H9 (cell line): ENCODE measurements around the gene SATB2. TPM values are rescaled to one million over a fixed set of nuclear protein-coding genes. Genes with fewer than 3 reads are reported as not detected.
A peak's percentile ranks its signal among the peaks of the same experiment; 100 is the strongest.

Experiments used
- DNase-seq: peaks from one replicate; pipeline ENCODE4 v3.0.0-alpha.2; 2017
- H2AFZ ChIP-seq: one replicate; pipeline ENCODE4 v1.6.1; 2013; ENCODE audit warnings: mild to moderate bottlenecking, low read length, control low read depth, moderate library complexity
- H2AK5ac ChIP-seq: 2 replicates; pipeline ENCODE4 v1.6.1; 2013; ENCODE audit warnings: low read length, control low read depth, mixed read lengths; ENCODE audit not compliant: insufficient read length
- H2BK120ac ChIP-seq: one replicate; pipeline ENCODE4 v1.6.1; 2013; ENCODE audit warnings: low read depth, mild to moderate bottlenecking, low read length, control low read depth, inconsistent platforms; ENCODE audit not compliant: poor library complexity, severe bottlenecking
- H2BK12ac ChIP-seq: 2 replicates; pipeline ENCODE4 v1.6.1; 2013; ENCODE audit warnings: low read length, control low read depth, mixed read lengths, low read depth; ENCODE audit not compliant: insufficient read length
- H2BK15ac ChIP-seq: 2 replicates; pipeline ENCODE4 v1.6.1; 2013; ENCODE audit warnings: low read depth, low read length, control low read depth
- H2BK20ac ChIP-seq: one replicate; pipeline ENCODE4 v1.6.1; 2013; ENCODE audit warnings: low read depth, mild to moderate bottlenecking, low read length, control low read depth, inconsistent platforms; ENCODE audit not compliant: poor library complexity, severe bottlenecking
- H2BK5ac ChIP-seq: 2 replicates; pipeline ENCODE4 v1.6.1; 2013; ENCODE audit warnings: low read length, control low read depth, mixed read lengths; ENCODE audit not compliant: insufficient read length
- H3K14ac ChIP-seq: 2 replicates; pipeline ENCODE4 v1.6.1; 2013; ENCODE audit warnings: low read length, control low read depth; ENCODE audit not compliant: insufficient read depth
- H3K18ac ChIP-seq: 2 replicates; pipeline ENCODE4 v1.6.1; 2013; ENCODE audit warnings: low read depth, mild to moderate bottlenecking, mixed read lengths, low read length, control low read depth; ENCODE audit not compliant: insufficient read length
- H3K23ac ChIP-seq: 2 replicates; pipeline ENCODE4 v1.6.1; 2013; ENCODE audit warnings: low read length, control low read depth, mixed read lengths, low read depth; ENCODE audit not compliant: insufficient read length
- H3K23me2 ChIP-seq: 2 replicates; pipeline ENCODE4 v1.6.1; 2013; ENCODE audit warnings: low read depth, mild to moderate bottlenecking, mixed read lengths, low read length, control low read depth; ENCODE audit not compliant: insufficient read length, poor library complexity, severe bottlenecking
- H3K27ac ChIP-seq: 2 replicates; pipeline ENCODE4 v1.5.1; 2013; ENCODE audit warnings: low read length, control low read depth, mixed read lengths, low read depth; ENCODE audit not compliant: insufficient read length
- H3K27me3 ChIP-seq: 2 replicates; pipeline ENCODE4 v1.6.1; 2013; ENCODE audit warnings: low read length, control low read depth, inconsistent platforms; ENCODE audit not compliant: insufficient read depth
- H3K4ac ChIP-seq: 2 replicates; pipeline ENCODE4 v1.6.1; 2013; ENCODE audit warnings: low read depth, mild to moderate bottlenecking, control low read depth, inconsistent platforms, low read length, moderate library complexity
- H3K4me1 ChIP-seq: 2 replicates; pipeline ENCODE4 v1.6.1; 2013; ENCODE audit warnings: low read length, control low read depth, inconsistent platforms; ENCODE audit not compliant: insufficient read depth
- H3K4me2 ChIP-seq: 2 replicates; pipeline ENCODE4 v1.6.1; 2013; ENCODE audit warnings: low read length, control low read depth, mixed read lengths; ENCODE audit not compliant: insufficient read length, insufficient read depth
- H3K56ac ChIP-seq: 2 replicates; pipeline ENCODE4 v1.6.1; 2013; ENCODE audit warnings: low read depth, mild to moderate bottlenecking, mixed read lengths, low read length, control low read depth; ENCODE audit not compliant: insufficient read length
- H3K79me1 ChIP-seq: 2 replicates; pipeline ENCODE4 v1.6.1; 2013; ENCODE audit warnings: low read depth, mild to moderate bottlenecking, moderate library complexity, low read length, control low read depth, inconsistent platforms; ENCODE audit not compliant: insufficient read depth, poor library complexity, severe bottlenecking
- H3K79me2 ChIP-seq: 2 replicates; pipeline ENCODE4 v1.6.1; 2013; ENCODE audit warnings: low read length, control low read depth, inconsistent platforms; ENCODE audit not compliant: insufficient read depth
- H3K9ac ChIP-seq: 2 replicates; pipeline ENCODE4 v1.6.1; 2013; ENCODE audit warnings: low read length, control low read depth, mixed read lengths; ENCODE audit not compliant: insufficient read length; ENCODE audit errors: extremely low read depth
- H3K9me3 ChIP-seq: one replicate; pipeline ENCODE4 v1.6.1; 2013; ENCODE audit warnings: low read depth, low read length, inconsistent platforms; ENCODE audit not compliant: control insufficient read depth
- H3T11ph ChIP-seq: one replicate; pipeline ENCODE4 v1.6.1; 2013; ENCODE audit warnings: mild to moderate bottlenecking, low read length, control low read depth, inconsistent platforms
- H4K20me1 ChIP-seq: one replicate; pipeline ENCODE4 v1.6.1; 2013; ENCODE audit not compliant: control insufficient read depth, insufficient read length, insufficient read depth
- H4K5ac ChIP-seq: 2 replicates; pipeline ENCODE4 v1.6.1; 2013; ENCODE audit warnings: low read depth, mild to moderate bottlenecking, mixed read lengths, low read length, control low read depth; ENCODE audit not compliant: insufficient read length
- H4K8ac ChIP-seq: replicated peaks from 2 replicates; pipeline ENCODE4 v1.6.1; 2013; ENCODE audit warnings: low read length, control low read depth, mixed read lengths, low read depth; ENCODE audit not compliant: insufficient read length
- H4K91ac ChIP-seq: 2 replicates; pipeline ENCODE4 v1.6.1; 2013; ENCODE audit warnings: low read depth, mild to moderate bottlenecking, moderate library complexity, mixed read lengths, low read length, control low read depth; ENCODE audit not compliant: insufficient read length
- H3K27ac Mint-ChIP-seq, 3 experiments: 2 replicates in 2 of 3; 3 replicates in 1 of 3; pipeline ENCODE4 v1.8.0; 2020 to 2021; ENCODE audit warnings: mixed read lengths in 3 of 3, mild to moderate bottlenecking in 1 of 3, moderate library complexity in 1 of 3
- H3K27me3 Mint-ChIP-seq: 2 replicates; pipeline ENCODE4 v1.8.0; 2021; ENCODE audit warnings: low read depth, mild to moderate bottlenecking, moderate library complexity, mixed read lengths
- H3K36me3 Mint-ChIP-seq, 3 experiments: 2 replicates in 2 of 3; 3 replicates in 1 of 3; pipeline ENCODE4 v1.8.0; 2020 to 2021; ENCODE audit warnings: low read depth in 3 of 3, mixed read lengths in 3 of 3; ENCODE audit not compliant: insufficient read depth in 1 of 3
- H3K4me1 Mint-ChIP-seq, 2 experiments: 2 replicates each; pipeline ENCODE4 v1.8.0; 2020; ENCODE audit warnings: mixed read lengths in 2 of 2
- H3K4me3 Mint-ChIP-seq, 2 experiments: 2 replicates in 1 of 2; 3 replicates in 1 of 2; pipeline ENCODE4 v1.8.0; 2020 to 2021; ENCODE audit warnings: mild to moderate bottlenecking in 2 of 2, mixed read lengths in 2 of 2, moderate library complexity in 1 of 2
- H3K9me3 Mint-ChIP-seq, 2 experiments: 2 replicates in 1 of 2; 3 replicates in 1 of 2; pipeline ENCODE4 v1.8.0; 2020; ENCODE audit warnings: mild to moderate bottlenecking in 2 of 2, mixed read lengths in 2 of 2, moderate library complexity in 1 of 2
- total RNA-seq: library from RNA; stranded (reverse); gene quantifications from 2 replicates; pipeline ENCODE4 v1.2.1, GENCODE V29; 2021
- TF ChIP-seq, protein P1 (sequence below): fragments of 200-600 bp; sonication (generic); conservative IDR thresholded peaks from 3 replicates; pipeline ENCODE4 v1.8.0; 2021; ENCODE audit warnings: antibody characterized with exemption, mild to moderate bottlenecking

SATB2 gene
- total RNA-seq, 1 experiment from 2014 or later = 23.8 TPM

DNA sequence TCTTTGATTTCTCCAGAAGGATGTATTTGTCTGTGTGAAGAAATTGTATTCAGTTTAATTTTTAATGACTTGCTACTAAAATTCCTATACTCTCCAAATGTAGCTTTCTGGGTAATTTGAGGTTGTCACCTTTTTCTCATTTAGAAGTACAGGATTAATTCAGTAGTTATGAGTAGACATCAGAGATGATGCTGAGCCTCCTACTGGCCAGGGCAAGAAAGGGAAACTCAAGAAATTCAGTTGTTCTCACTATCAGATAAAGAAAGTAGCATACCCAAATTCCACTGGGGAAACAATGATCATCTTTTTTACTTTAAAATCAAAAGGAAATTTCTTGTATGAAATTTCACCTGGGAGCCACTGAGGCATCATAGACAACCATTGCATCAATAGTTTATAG is 199.4 kb downstream of the SATB2 start:
- Histone ChIP-seq H3K4me2 (no peak overlapping the region), H3K23me2 (no peaks in the 10 kb centered on the region), H2BK20ac (no peak overlapping the region), H2AFZ (no peak overlapping the region), H2BK15ac (no peak overlapping the region), H3K9ac (no peak overlapping the region), H2BK12ac (no peak overlapping the region), H3K14ac (no peak overlapping the region), H3T11ph (no peak overlapping the region), H3K18ac (no peak overlapping the region), H2BK5ac (no peak overlapping the region), H3K56ac (no peak overlapping the region), H3K27me3 (no peaks in the 10 kb centered on the region), H3K9me3 (no peaks in the 10 kb centered on the region), H4K20me1 (no peaks in the 10 kb centered on the region), H3K79me2 (no peaks in the 10 kb centered on the region), H3K4ac (no peak overlapping the region), H2AK5ac (no peak overlapping the region), H2BK120ac (no peak overlapping the region), H4K8ac (no peak overlapping the region), H4K91ac (no peak overlapping the region), H4K5ac (no peak overlapping the region), H3K79me1 (no peaks in the 10 kb centered on the region), H3K23ac (no peak overlapping the region), H3K27ac (no peak overlapping the region), H3K4me1 (no peaks in the 10 kb centered on the region)
- TF ChIP-seq, protein P1, sequence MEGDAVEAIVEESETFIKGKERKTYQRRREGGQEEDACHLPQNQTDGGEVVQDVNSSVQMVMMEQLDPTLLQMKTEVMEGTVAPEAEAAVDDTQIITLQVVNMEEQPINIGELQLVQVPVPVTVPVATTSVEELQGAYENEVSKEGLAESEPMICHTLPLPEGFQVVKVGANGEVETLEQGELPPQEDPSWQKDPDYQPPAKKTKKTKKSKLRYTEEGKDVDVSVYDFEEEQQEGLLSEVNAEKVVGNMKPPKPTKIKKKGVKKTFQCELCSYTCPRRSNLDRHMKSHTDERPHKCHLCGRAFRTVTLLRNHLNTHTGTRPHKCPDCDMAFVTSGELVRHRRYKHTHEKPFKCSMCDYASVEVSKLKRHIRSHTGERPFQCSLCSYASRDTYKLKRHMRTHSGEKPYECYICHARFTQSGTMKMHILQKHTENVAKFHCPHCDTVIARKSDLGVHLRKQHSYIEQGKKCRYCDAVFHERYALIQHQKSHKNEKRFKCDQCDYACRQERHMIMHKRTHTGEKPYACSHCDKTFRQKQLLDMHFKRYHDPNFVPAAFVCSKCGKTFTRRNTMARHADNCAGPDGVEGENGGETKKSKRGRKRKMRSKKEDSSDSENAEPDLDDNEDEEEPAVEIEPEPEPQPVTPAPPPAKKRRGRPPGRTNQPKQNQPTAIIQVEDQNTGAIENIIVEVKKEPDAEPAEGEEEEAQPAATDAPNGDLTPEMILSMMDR = peak; percentile 55
- Mint-ChIP-seq H3K9me3 (peaks cover 13 to 15% of the 10 kb centered on the region in 2 experiments), H3K4me1 (peaks cover 4 to 5% of the 10 kb centered on the region in 2 experiments; a peak in 2 of 4 replicates), H3K4me3 (no peak overlapping the region), H3K36me3 (peaks cover 11 to 17% (median 16%) of the 10 kb centered on the region in 3 experiments), H3K27ac (no peak overlapping the region), H3K27me3 (peaks cover 3% of the 10 kb centered on the region; the same call in 1 of the 2 replicates)
- DNase-seq = no peak
